ENCODE results near the gene SPATC1L.

Gene SPATC1L

DNA sequence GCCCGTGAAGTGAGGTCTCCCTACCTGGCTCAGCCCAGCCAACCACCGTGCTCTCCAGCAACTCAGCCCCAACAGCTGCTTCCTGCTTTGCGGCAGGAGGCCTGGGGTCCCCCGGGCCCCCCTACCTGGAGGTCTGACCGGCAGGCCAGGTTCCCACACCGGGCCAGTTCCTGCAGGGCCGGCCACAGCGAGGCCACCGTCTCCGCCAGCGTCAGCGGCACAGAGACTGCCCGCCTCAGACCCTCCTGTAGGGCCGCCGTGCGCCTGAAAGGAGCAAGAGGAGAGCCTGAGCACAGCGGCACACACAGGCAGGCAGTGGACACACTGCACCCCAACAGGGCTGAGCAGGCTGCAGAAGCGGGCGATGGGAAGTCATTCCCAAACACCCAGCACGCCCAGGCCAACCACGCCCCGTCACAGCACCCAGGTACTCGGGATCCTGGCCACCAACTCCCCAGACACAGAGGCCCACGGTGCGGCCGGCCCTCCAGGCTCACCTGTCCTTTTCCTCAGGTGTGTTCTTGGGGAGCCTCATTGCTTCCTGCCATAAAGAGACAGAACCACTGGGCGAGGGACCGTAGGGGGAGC lies 45.8 kb downstream of the SPATC1L start:
- ChIA-PET POLR2A (no interaction called here), CTCF (no interaction called here)
- DNase-seq (ENCODE audit: extremely low spot score), result no peak
- TF ChIP-seq TARDBP (IDR thresholded peaks at IDR 0.05) (no peak), CTBP1 (IDR thresholded peaks at IDR 0.05; ENCODE audit: borderline replicate concordance) (no peak), ZNF384 (IDR thresholded peaks at IDR 0.05) (no peak), ELF4 (IDR thresholded peaks at IDR 0.05) (no peak)

- ChIA-PET POLR2A (no interaction called here), CTCF (no interaction called here)
- DNase-seq (ENCODE audit: extremely low spot score), result no peak
- TF ChIP-seq SUZ12 (IDR thresholded peaks at IDR 0.05) (no peak), TARDBP (IDR thresholded peaks at IDR 0.05) (no peak), FOXK2 (IDR thresholded peaks at IDR 0.05) (no peak), ARNT (IDR thresholded peaks at IDR 0.05) (no peak), LEF1 (IDR thresholded peaks at IDR 0.05; ENCODE audit: borderline replicate concordance) (no peak), SP1 (IDR thresholded peaks at IDR 0.05) (no peak), ELF4 (IDR thresholded peaks at IDR 0.05) (no peak), FOXM1 (IDR thresholded peaks at IDR 0.05; ENCODE audit: borderline replicate concordance) (no peak), L3MBTL2 (conservative IDR thresholded peaks at IDR 0.05) (no peak), CTBP1 (IDR thresholded peaks at IDR 0.05; ENCODE audit: borderline replicate concordance) (no peak), HDGF (IDR thresholded peaks at IDR 0.05; ENCODE audit: borderline replicate concordance) (no peak), ZNF384 (IDR thresholded peaks at IDR 0.05) (no peak), NFRKB (IDR thresholded peaks at IDR 0.05) (no peak)
These were observed 46.4 kb downstream of the SPATC1L start for GRCh38 chr21:46137908-46138307.

GRCh38 chr21:46136739-46137349 lies 47.4 kb downstream of the SPATC1L start:
- DNase-seq (ENCODE audit: extremely low spot score), result no peak
- ChIA-PET CTCF (no interaction called here), POLR2A (no interaction called here)
- TF ChIP-seq FOXA1 (IDR thresholded peaks at IDR 0.05), result no peak
- TF ChIP-seq ZNF384 (IDR thresholded peaks at IDR 0.05), result no peak
- TF ChIP-seq, protein P1, sequence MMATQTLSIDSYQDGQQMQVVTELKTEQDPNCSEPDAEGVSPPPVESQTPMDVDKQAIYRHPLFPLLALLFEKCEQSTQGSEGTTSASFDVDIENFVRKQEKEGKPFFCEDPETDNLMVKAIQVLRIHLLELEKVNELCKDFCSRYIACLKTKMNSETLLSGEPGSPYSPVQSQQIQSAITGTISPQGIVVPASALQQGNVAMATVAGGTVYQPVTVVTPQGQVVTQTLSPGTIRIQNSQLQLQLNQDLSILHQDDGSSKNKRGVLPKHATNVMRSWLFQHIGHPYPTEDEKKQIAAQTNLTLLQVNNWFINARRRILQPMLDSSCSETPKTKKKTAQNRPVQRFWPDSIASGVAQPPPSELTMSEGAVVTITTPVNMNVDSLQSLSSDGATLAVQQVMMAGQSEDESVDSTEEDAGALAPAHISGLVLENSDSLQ (IDR thresholded peaks at IDR 0.05), result no peak
- no peak for TF ChIP-seq HDGF (IDR thresholded peaks at IDR 0.05; ENCODE audit: borderline replicate concordance)
- no peak for TF ChIP-seq NFRKB (IDR thresholded peaks at IDR 0.05)
- no peak for TF ChIP-seq TARDBP (IDR thresholded peaks at IDR 0.05)

DNA sequence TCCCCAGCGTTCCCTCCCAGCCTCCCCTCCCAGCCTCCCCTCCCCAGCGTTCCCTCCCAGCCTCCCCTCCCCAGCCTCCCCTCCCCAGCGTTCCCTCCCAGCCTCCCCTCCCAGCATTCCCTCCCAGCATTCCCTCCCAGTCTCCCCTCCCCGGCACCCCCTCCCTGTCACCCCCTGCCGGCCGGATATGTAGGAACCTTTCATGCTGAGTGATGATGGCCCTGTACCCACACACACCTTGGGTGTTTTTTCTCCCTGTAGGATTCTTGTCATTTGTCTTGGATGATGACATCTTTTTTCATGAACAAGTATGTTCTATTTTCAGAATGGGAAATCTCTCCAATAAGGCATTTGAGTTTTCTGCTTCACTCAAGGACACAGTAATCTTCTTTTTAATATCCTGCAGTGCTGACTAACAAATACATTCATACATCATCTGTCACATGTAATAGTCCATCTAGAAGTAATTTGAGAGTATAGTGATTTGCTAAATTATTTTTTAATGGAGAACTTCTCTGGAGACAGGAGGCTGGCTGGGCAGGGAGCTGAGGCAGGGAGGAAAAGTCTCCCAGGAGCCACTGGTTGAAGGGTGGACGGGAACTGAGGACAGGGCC lies 48.4 kb downstream of the SPATC1L start:
- CTCF ChIA-PET, result no interaction called here
- no peak for DNase-seq (ENCODE audit: extremely low spot score)
- TF ChIP-seq, protein P1 (IDR thresholded peaks at IDR 0.05), result no peak
- TF ChIP-seq SUZ12 (IDR thresholded peaks at IDR 0.05), result no peak
- TF ChIP-seq FOXA1 (IDR thresholded peaks at IDR 0.05), result no peak
- TF ChIP-seq ARNT (IDR thresholded peaks at IDR 0.05), result no peak
- TF ChIP-seq BHLHE40 (IDR thresholded peaks at IDR 0.05; ENCODE audit: borderline replicate concordance), result no peak
- TF ChIP-seq ELF4 (IDR thresholded peaks at IDR 0.05), result no peak
- TF ChIP-seq ZNF384 (IDR thresholded peaks at IDR 0.05), result no peak
- TF ChIP-seq FOXK2 (IDR thresholded peaks at IDR 0.05), result no peak
- no peak for TF ChIP-seq SP1 (IDR thresholded peaks at IDR 0.05)
- TF ChIP-seq NFRKB (IDR thresholded peaks at IDR 0.05), result no peak
- TF ChIP-seq FOXM1 (IDR thresholded peaks at IDR 0.05; ENCODE audit: borderline replicate concordance), result no peak
- no peak for TF ChIP-seq TARDBP (IDR thresholded peaks at IDR 0.05)
- no peak for TF ChIP-seq HDGF (IDR thresholded peaks at IDR 0.05; ENCODE audit: borderline replicate concordance)
- TF ChIP-seq L3MBTL2 (conservative IDR thresholded peaks at IDR 0.05), result no peak
- no peak for TF ChIP-seq CTBP1 (IDR thresholded peaks at IDR 0.05; ENCODE audit: borderline replicate concordance)
- TF ChIP-seq LEF1 (IDR thresholded peaks at IDR 0.05; ENCODE audit: borderline replicate concordance), result no peak
- POLR2A ChIA-PET, result no interaction called here

GRCh38 chr21:46131838-46132651 lies 52.2 kb downstream of the SPATC1L start:
- TF ChIP-seq FOXK2 (IDR thresholded peaks at IDR 0.05) (no peak), LEF1 (IDR thresholded peaks at IDR 0.05; ENCODE audit: borderline replicate concordance) (no peak), NFRKB (IDR thresholded peaks at IDR 0.05) (no peak), ARNT (IDR thresholded peaks at IDR 0.05) (no peak), L3MBTL2 (conservative IDR thresholded peaks at IDR 0.05) (no peak), CTBP1 (IDR thresholded peaks at IDR 0.05; ENCODE audit: borderline replicate concordance) (no peak)
- DNase-seq (ENCODE audit: extremely low spot score), result no peak
- ChIA-PET CTCF (no interaction called here), POLR2A (no interaction called here)

- DNase-seq (ENCODE audit: extremely low spot score), result no peak
- no peak for TF ChIP-seq FOXM1 (IDR thresholded peaks at IDR 0.05; ENCODE audit: borderline replicate concordance)
- POLR2A ChIA-PET, result interaction anchor here (1.3 kb wide), 1 partner anchor 12 kb away, joined by 3 read pairs; no protein-coding TSS in a partner anchor
- CTCF ChIA-PET, result no interaction called here
These were observed 52.7 kb downstream of the SPATC1L start for GRCh38 chr21:46131588-46131837.

Measured in HEK293T (cell line).